Neutrophil (primary cell): ENCODE data around the gene KRTAP10-2.

Experiments
- H3K27ac ChIP-seq: fragments of 200-600 bp; sonication (generic); 2 replicates; pipeline ENCODE4 v1.5.1; 2016; ENCODE audit warnings: mild to moderate bottlenecking, moderate library complexity
- H3K27me3 ChIP-seq: fragments of 200-600 bp; sonication (generic); 2 replicates; pipeline ENCODE4 v1.6.0; 2016; ENCODE audit warnings: mild to moderate bottlenecking
- H3K36me3 ChIP-seq: fragments of 200-600 bp; sonication (generic); 2 replicates; pipeline ENCODE4 v1.5.1; 2017
- H3K4me1 ChIP-seq, 2 experiments: fragments of 200-600 bp in 1 of 2; sonication (generic) in 1 of 2; 1 replicate in 1 of 2; 2 replicates in 1 of 2; pipeline versions ENCODE4 v1.5.1 to v1.6.1; 2013 to 2016; ENCODE audit warnings: low read depth in 1 of 2, low read length in 1 of 2, mild to moderate bottlenecking in 1 of 2, moderate library complexity in 1 of 2; ENCODE audit not compliant: control insufficient read depth in 1 of 2, insufficient read depth in 1 of 2
- H3K4me3 ChIP-seq, 2 experiments: fragments of 200-600 bp in 1 of 2; sonication (generic) in 1 of 2; 1 replicate in 1 of 2; 2 replicates in 1 of 2; pipeline ENCODE4 v1.5.1; 2013 to 2016; ENCODE audit warnings: low read depth in 1 of 2, low read length in 1 of 2, mild to moderate bottlenecking in 1 of 2, moderate library complexity in 1 of 2
- H3K9me3 ChIP-seq: fragments of 200-600 bp; sonication (generic); 2 replicates; pipeline ENCODE4 v1.5.1; 2016
- CTCF ChIP-seq: fragments of 200-600 bp; sonication (generic); IDR thresholded peaks from 2 replicates; pipeline ENCODE4 v1.5.1; 2016; ENCODE audit warnings: antibody characterized with exemption

Gene KRTAP10-2

GRCh38 chr21:44526096-44526997 lies 25.0 kb downstream of the KRTAP10-2 start:
- Histone ChIP-seq H3K27ac (no peak overlapping the region), H3K36me3 (no peaks in the 10 kb centered on the region), H3K4me1 (no peaks in the 10 kb centered on the region), H3K9me3 (no peaks in the 10 kb centered on the region), H3K27me3 (no peaks in the 10 kb centered on the region), H3K4me3 (no peak overlapping the region)
- no peak for TF ChIP-seq CTCF

- H3K9me3 ChIP-seq, result no peaks in the 10 kb centered on the region
- no peak overlapping the region for H3K27ac ChIP-seq
- H3K4me3 ChIP-seq, result no peak overlapping the region
- no peak for TF ChIP-seq CTCF
- H3K27me3 ChIP-seq, result no peaks in the 10 kb centered on the region
- no peaks in the 10 kb centered on the region for H3K36me3 ChIP-seq
- H3K4me1 ChIP-seq, result no peaks in the 10 kb centered on the region
Measured at GRCh38 chr21:44525391-44526095, 25.8 kb downstream of the KRTAP10-2 start.

- no peak for TF ChIP-seq CTCF
- Histone ChIP-seq H3K27me3 (no peaks in the 10 kb centered on the region), H3K4me1 (no peaks in the 10 kb centered on the region), H3K4me3 (no peak overlapping the region), H3K9me3 (no peaks in the 10 kb centered on the region), H3K27ac (no peak overlapping the region), H3K36me3 (no peaks in the 10 kb centered on the region)
Measured at GRCh38 chr21:44524414-44525371, 26.6 kb downstream of the KRTAP10-2 start.

GRCh38 chr21:44523567-44524413 lies 27.5 kb downstream of the KRTAP10-2 start:
- Histone ChIP-seq H3K27ac (no peak overlapping the region), H3K9me3 (no peaks in the 10 kb centered on the region), H3K4me3 (no peak overlapping the region), H3K27me3 (no peaks in the 10 kb centered on the region), H3K4me1 (no peaks in the 10 kb centered on the region), H3K36me3 (no peaks in the 10 kb centered on the region)
- TF ChIP-seq CTCF, result no peak
